Ishikawa (cell line): ENCODE data around the gene CLEC7A.

Experiments used
- CEBPB ChIP-seq: IDR thresholded peaks from 2 replicates; pipeline ENCODE4 v1.6.1; 2012
- CREB1 ChIP-seq: IDR thresholded peaks from 2 replicates; pipeline ENCODE4 v1.6.1; 2012; ENCODE audit warnings: low read depth
- EGR1 ChIP-seq: IDR thresholded peaks from 2 replicates; pipeline ENCODE4 v1.6.1; 2012
- EP300 ChIP-seq: IDR thresholded peaks from 2 replicates; pipeline ENCODE4 v1.6.1; 2012; ENCODE audit warnings: borderline replicate concordance
- FOXM1 ChIP-seq: IDR thresholded peaks from 2 replicates; pipeline ENCODE4 v1.6.1; 2012; ENCODE audit warnings: low read depth, borderline replicate concordance
- MAX ChIP-seq: IDR thresholded peaks from 2 replicates; pipeline ENCODE4 v1.6.1; 2012
- NFIC ChIP-seq: IDR thresholded peaks from 2 replicates; pipeline ENCODE4 v1.6.1; 2012
- RAD21 ChIP-seq: IDR thresholded peaks from 2 replicates; pipeline ENCODE4 v1.6.1; 2012; ENCODE audit warnings: low read depth
- REST ChIP-seq: IDR thresholded peaks from 2 replicates; pipeline ENCODE4 v1.6.1; 2012; ENCODE audit warnings: low read depth, mild to moderate bottlenecking
- TAF1 ChIP-seq: IDR thresholded peaks from 2 replicates; pipeline ENCODE4 v1.6.1; 2012; ENCODE audit warnings: low read depth, mild to moderate bottlenecking
- TCF12 ChIP-seq: IDR thresholded peaks from 2 replicates; pipeline ENCODE4 v1.6.1; 2012; ENCODE audit warnings: low read depth
- TEAD4 ChIP-seq: IDR thresholded peaks from 2 replicates; pipeline ENCODE4 v1.6.1; 2012
- USF1 ChIP-seq: IDR thresholded peaks from 2 replicates; pipeline ENCODE4 v1.6.1; 2012
- YY1 ChIP-seq: IDR thresholded peaks from 2 replicates; pipeline ENCODE4 v1.6.1; 2012; ENCODE audit warnings: low read depth
- ZBTB7A ChIP-seq: IDR thresholded peaks from 2 replicates; pipeline ENCODE4 v1.6.1; 2012; ENCODE audit warnings: low read depth

CLEC7A gene

GRCh38 chr12:10113075-10113474, 16.9 kb downstream of the CLEC7A start:
- TF ChIP-seq MAX = no peak
- TF ChIP-seq CREB1 = no peak
- no peak for TF ChIP-seq NFIC
- TF ChIP-seq TCF12 = no peak
- no peak for TF ChIP-seq YY1
- no peak for TF ChIP-seq TAF1
- TF ChIP-seq USF1 = no peak
- no peak for TF ChIP-seq FOXM1
- TF ChIP-seq EP300 = no peak
- no peak for TF ChIP-seq REST
- no peak for TF ChIP-seq CEBPB
- no peak for TF ChIP-seq TEAD4
- no peak for TF ChIP-seq ZBTB7A
- TF ChIP-seq RAD21 = no peak
- no peak for TF ChIP-seq EGR1

- TF ChIP-seq FOXM1 (no peak), ZBTB7A (no peak), RAD21 (no peak)
Measured at GRCh38 chr12:10111451-10111850, 18.5 kb downstream of the CLEC7A start.

GRCh38 chr12:10110256-10110844, 19.6 kb downstream of the CLEC7A start:
- TF ChIP-seq RAD21 = no peak
- TF ChIP-seq REST = no peak
- TF ChIP-seq CEBPB = no peak
- no peak for TF ChIP-seq TEAD4
- TF ChIP-seq MAX = no peak
- TF ChIP-seq TCF12 = no peak
- TF ChIP-seq YY1 = no peak
- no peak for TF ChIP-seq TAF1
- no peak for TF ChIP-seq FOXM1
- TF ChIP-seq CREB1 = no peak
- TF ChIP-seq EP300 = no peak
- no peak for TF ChIP-seq ZBTB7A
- TF ChIP-seq USF1 = no peak
- TF ChIP-seq NFIC = no peak
- no peak for TF ChIP-seq EGR1

- TF ChIP-seq NFIC (no peak), TAF1 (no peak), EGR1 (no peak), EP300 (no peak), TCF12 (no peak), TEAD4 (no peak), RAD21 (no peak), YY1 (no peak), MAX (no peak), FOXM1 (no peak), CEBPB (no peak), CREB1 (no peak), ZBTB7A (no peak), REST (no peak), USF1 (no peak)
Measured at GRCh38 chr12:10102322-10102721, 27.7 kb downstream of the CLEC7A start.
